Thyroid gland (tissue), 4 donors: ENCODE data around the gene LMOD1. TPM values are rescaled to one million over a fixed set of nuclear protein-coding genes. Genes with fewer than 3 reads are reported as not detected.
"Not testable (repeated sequence)": the region's sequence is repeated elsewhere in the genome, so short reads cannot be mapped to it uniquely, and the experiment has no call there.

Experiments used
- DNase-seq, 2 donors: peaks; one replicate each; pipeline ENCODE4 v3.0.0-alpha.2; 2019
- H3K27ac ChIP-seq, 3 donors: fragments of 200-600 bp; sonication (generic); 1 replicate in 2 of 3; 2 replicates in 1 of 3; pipeline ENCODE4 v1.5.1; 2016 to 2019; ENCODE audit warnings: mild to moderate bottlenecking in 1 of 3, moderate library complexity in 1 of 3
- H3K27me3 ChIP-seq: fragments of 200-600 bp; sonication (generic); one replicate; pipeline ENCODE4 v1.5.1; 2019
- H3K36me3 ChIP-seq, 2 donors: fragments of 200-600 bp; sonication (generic); one replicate each; pipeline ENCODE4 v1.5.1; 2016 to 2019
- H3K4me1 ChIP-seq, 2 donors: fragments of 200-600 bp; sonication (generic); one replicate each; pipeline ENCODE4 v1.5.1; 2017 to 2019
- H3K4me3 ChIP-seq, 3 donors: fragments of 200-600 bp; sonication (generic); replicated peaks in 1 of 3; 1 replicate in 2 of 3; 2 replicates in 1 of 3; pipeline ENCODE4 v1.5.1; 2016; ENCODE audit warnings: mild to moderate bottlenecking in 1 of 3
- H3K9me3 ChIP-seq: fragments of 200-600 bp; sonication (generic); one replicate; pipeline ENCODE4 v1.5.1; 2017
- CTCF ChIP-seq, 6 experiments: fragments of 200-600 bp in 3 of 6; fragments of 450-650 bp in 3 of 6; sonication (generic) in 3 of 6; IDR thresholded peaks; one replicate each; pipeline ENCODE4 v1.5.1; 2016 to 2019; ENCODE audit warnings: antibody characterized with exemption in 6 of 6, mild to moderate bottlenecking in 2 of 6, inconsistent platforms in 1 of 6, moderate library complexity in 1 of 6
- POLR2A ChIP-seq, 2 donors: fragments of 450-650 bp; IDR thresholded peaks; one replicate each; pipeline ENCODE4 v1.6.1; 2017; ENCODE audit warnings: antibody characterized with exemption in 2 of 2, mild to moderate bottlenecking in 2 of 2, moderate library complexity in 1 of 2
- WGBS, 2 donors: methylation state at CpG; one replicate each; pipeline ENCODE4 v1.1.5; 2017; 5-methylcytosine and 5-hydroxymethylcytosine counted together
- intact Hi-C: fragments of 100-400 bp; cut with DNase I; formaldehyde crosslinking; loops from one replicate; pipeline ENCODE4 v1.15.1; 2023
- total RNA-seq, 4 donors: library from RNA; depleted of rRNA; stranded (reverse); fragments of >200 nt; gene quantifications; one replicate each; pipeline ENCODE4 v1.2.3, GENCODE V29; 2016

The LMOD1 gene
- total RNA-seq, 4 donors from 2014 or later: 30.6 to 50.0 (median 35.9) TPM

GRCh38 chr1:201944002-201944401 is 2.3 kb downstream of the LMOD1 start:
- 57 to 62% methylated on average over 6 of the region's 6 CpGs for WGBS, 2 donors
- intact Hi-C loops: no loop called here
- no peaks in the 10 kb centered on the region for H3K27me3 ChIP-seq

GRCh38 chr1:201942129-201942495 is 4.2 kb downstream of the LMOD1 start:
- Histone ChIP-seq H3K9me3 (no peaks in the 10 kb centered on the region), H3K4me3 (peak overlapping the region in 1 of 3 donors; percentile 4), H3K27ac (peak overlapping the region; percentile 84 to 87 (median 87)), H3K27me3 (no peaks in the 10 kb centered on the region), H3K4me1 (peaks cover 30 to 36% of the 10 kb centered on the region in 2 donors), H3K36me3 (no peaks in the 10 kb centered on the region)
- TF ChIP-seq CTCF (IDR thresholded peaks at IDR 0.05) (no peak), POLR2A (IDR thresholded peaks at IDR 0.05) (no peak)
- no peak for DNase-seq
- intact Hi-C loops: no loop called here
- WGBS, 2 donors: 81 to 100% methylated on average over 1 of the region's 1 CpG

More at GRCh38 chr1:201944002-201944401, 2.3 kb downstream of the LMOD1 start:
- peak in 1 of 2 donors; percentile 30 for DNase-seq
- peak overlapping the region; percentile 83 to 89 (median 84) for H3K27ac ChIP-seq
- H3K9me3 ChIP-seq: no peaks in the 10 kb centered on the region
- H3K36me3 ChIP-seq: no peaks in the 10 kb centered on the region
- peaks cover 30 to 36% of the 10 kb centered on the region in 2 donors for H3K4me1 ChIP-seq
- no peak overlapping the region for H3K4me3 ChIP-seq
- TF ChIP-seq POLR2A (IDR thresholded peaks at IDR 0.05) (peak in 1 of 2 donors; percentile 5), CTCF (IDR thresholded peaks at IDR 0.05) (no peak)

GRCh38 chr1:201941420-201942128 is 4.8 kb downstream of the LMOD1 start:
- TF ChIP-seq POLR2A (IDR thresholded peaks at IDR 0.05) (peak in 1 of 2 donors; percentile 51), CTCF (IDR thresholded peaks at IDR 0.05) (no peak)
- peak overlapping the region; percentile 84 to 87 (median 87) for H3K27ac ChIP-seq
- no peaks in the 10 kb centered on the region for H3K27me3 ChIP-seq
- 21 to 34% methylated on average over 11 to 17 of the region's 18 CpGs for WGBS, 2 donors
- H3K4me3 ChIP-seq: peak overlapping the region in 1 of 3 donors; percentile 4
- peak; percentile 85 to 87 for DNase-seq
- H3K36me3 ChIP-seq: no peaks in the 10 kb centered on the region
- H3K9me3 ChIP-seq: no peaks in the 10 kb centered on the region
- H3K4me1 ChIP-seq: peaks cover 30 to 36% of the 10 kb centered on the region in 2 donors
- intact Hi-C loops: no loop called here

GRCh38 chr1:201940316-201940715 is 6.0 kb downstream of the LMOD1 start:
- H3K36me3 ChIP-seq, intact Hi-C loops, H3K9me3 ChIP-seq, H3K27me3 ChIP-seq, H3K4me3 ChIP-seq, DNase-seq: not testable (repeated sequence)
- peak overlapping the region in 2 of 3 donors; percentile 84 to 87 for H3K27ac ChIP-seq
- WGBS, 2 donors: 95 to 97% methylated on average over 10 of the region's 10 CpGs
- H3K4me1 ChIP-seq: peaks cover 29 to 30% of the 10 kb centered on the region in 2 donors

GRCh38 chr1:201939574-201939973 is 6.8 kb downstream of the LMOD1 start:
- H3K4me3 ChIP-seq: no peak overlapping the region
- H3K27me3 ChIP-seq: no peaks in the 10 kb centered on the region
- peaks cover 22 to 27% of the 10 kb centered on the region in 2 donors for H3K4me1 ChIP-seq
- no peaks in the 10 kb centered on the region for H3K36me3 ChIP-seq
- no peak for DNase-seq
- H3K9me3 ChIP-seq: no peaks in the 10 kb centered on the region
- intact Hi-C loops: no loop called here
- H3K27ac ChIP-seq: peak overlapping the region in 2 of 3 donors; percentile 41 to 75
- WGBS, 2 donors: 83 to 85% methylated on average over 5 of the region's 5 CpGs
- TF ChIP-seq POLR2A (IDR thresholded peaks at IDR 0.05) (no peak), CTCF (IDR thresholded peaks at IDR 0.05) (no peak)
